Spinal cord (tissue), 10 donors: ENCODE measurements around the gene STON2. TPM values are rescaled to one million over a fixed set of nuclear protein-coding genes. Genes with fewer than 3 reads are reported as not detected.

Experiments used
- DNase-seq, 6 donors: peaks; one replicate each; pipeline versions ENCODE4 v3.0.0 to v3.0.0-alpha.2; 2013 to 2015; ENCODE audit warnings: low spot score in 6 of 6, low read depth in 4 of 6
- H3K27ac ChIP-seq: one replicate; pipeline ENCODE4 v1.5.1; 2013; ENCODE audit warnings: low read depth, low read length, control low read depth
- H3K27me3 ChIP-seq: one replicate; pipeline ENCODE4 v1.6.1; 2013; ENCODE audit warnings: low read length; ENCODE audit not compliant: control insufficient read depth, insufficient read depth
- H3K36me3 ChIP-seq: one replicate; pipeline ENCODE4 v1.6.1; 2013; ENCODE audit warnings: low read length; ENCODE audit not compliant: control insufficient read depth, insufficient read depth
- H3K4me1 ChIP-seq: one replicate; pipeline ENCODE4 v1.6.1; 2013; ENCODE audit warnings: low read length; ENCODE audit not compliant: control insufficient read depth, insufficient read depth
- H3K4me3 ChIP-seq: one replicate; pipeline ENCODE4 v1.5.1; 2013; ENCODE audit warnings: low read depth, low read length, control low read depth
- H3K9me3 ChIP-seq: one replicate; pipeline ENCODE4 v1.6.1; 2013; ENCODE audit warnings: low read length; ENCODE audit not compliant: control insufficient read depth, insufficient read depth
- whole genome bisulfite sequencing: methylation state at CpG from one replicate; pipeline ENCODE4 v1.1.5; 2013; ENCODE audit warnings: missing lambda C conversion rate; ENCODE audit not compliant: insufficient coverage; 5-methylcytosine and 5-hydroxymethylcytosine counted together
- polyA plus RNA-seq, 2 donors: library from polyadenylated mRNA; unstranded; fragments of 120-200 nt; gene quantifications; one replicate each; pipeline ENCODE4 v1.2.1, GENCODE V29; 2013; ENCODE audit not compliant: insufficient read length in 2 of 2
- total RNA-seq, 2 donors: library from RNA; depleted of rRNA in 1 of 2; stranded (reverse); fragments of 120-200 nt in 1 of 2; fragments of >200 nt in 1 of 2; gene quantifications; one replicate each; pipeline versions ENCODE4 v1.2.3 to v1.2.4, GENCODE V29; 2013 to 2014
- donor health status: healthy.

The STON2 gene
- total and polyA plus RNA-seq, 4 donors, result 21.8 to 81.9 (median 50.2) TPM

DNA sequence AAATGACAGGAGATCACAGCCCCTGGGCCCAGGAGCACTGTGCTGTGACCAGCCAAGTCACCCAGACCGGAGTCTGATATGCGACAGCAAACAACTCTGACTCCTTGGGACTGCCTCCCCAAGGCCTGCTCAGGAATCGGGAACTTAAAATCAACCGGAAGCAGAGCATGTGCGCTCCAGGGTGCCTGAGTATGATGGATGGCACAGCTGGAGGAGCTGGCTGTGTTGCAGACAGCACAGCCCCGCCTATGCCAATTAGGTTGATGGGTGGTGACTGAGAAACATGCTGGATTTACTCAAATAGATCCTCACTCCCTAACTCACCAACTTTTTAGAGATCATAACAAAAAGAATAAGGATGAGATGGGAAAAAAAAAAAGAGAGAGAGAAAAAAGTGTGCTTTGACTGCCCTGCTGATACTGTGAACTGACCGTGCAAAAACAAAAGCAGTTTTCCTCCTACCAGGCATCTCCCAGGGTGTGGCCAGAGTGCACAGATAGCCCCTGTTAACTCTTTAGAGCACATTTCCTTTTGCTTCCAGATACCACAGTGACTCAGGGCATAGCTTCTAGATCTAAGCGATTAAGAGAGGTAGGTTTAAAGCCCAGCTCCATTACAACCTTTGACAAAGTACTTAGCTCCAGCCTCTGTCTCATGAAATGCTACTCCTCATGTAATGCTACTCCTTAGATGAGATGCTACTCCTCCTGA lies 27.4 kb upstream of the STON2 start:
- no peak for DNase-seq
- Histone ChIP-seq H3K9me3 (no peaks in the 10 kb centered on the region), H3K4me1 (peaks cover 12% of the 10 kb centered on the region), H3K27me3 (no peaks in the 10 kb centered on the region), H3K27ac (no peak overlapping the region), H3K36me3 (peaks cover 3% of the 10 kb centered on the region), H3K4me3 (no peak overlapping the region)
- WGBS, result 34% methylated on average over 5 of the region's 8 CpGs

DNA sequence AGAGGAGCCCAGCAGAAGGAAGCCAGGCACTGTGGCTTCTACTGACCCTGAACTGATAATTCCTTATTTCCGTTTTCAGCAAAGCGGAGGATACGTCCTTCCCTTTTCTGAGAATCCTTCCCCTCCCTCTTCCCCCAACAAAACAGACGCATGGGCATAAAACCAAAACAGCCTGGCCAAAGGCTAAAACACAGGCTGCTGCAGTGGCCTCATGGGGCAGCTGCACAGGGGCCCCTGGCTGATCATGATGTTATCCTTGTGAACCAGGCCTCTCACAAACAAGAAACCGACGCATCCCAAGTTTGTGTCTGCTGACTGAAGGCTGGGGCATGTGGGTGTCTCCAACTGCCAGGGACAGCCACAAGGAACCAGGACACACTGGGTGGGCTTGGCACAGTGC lies 23.4 kb upstream of the STON2 start:
- peaks cover 4% of the 10 kb centered on the region for H3K4me1 ChIP-seq
- no peak for DNase-seq
- WGBS, result 53% methylated on average over 6 of the region's 6 CpGs
- H3K27me3 ChIP-seq, result no peaks in the 10 kb centered on the region
- H3K9me3 ChIP-seq, result no peaks in the 10 kb centered on the region
- no peak overlapping the region for H3K27ac ChIP-seq
- peaks cover 3% of the 10 kb centered on the region for H3K36me3 ChIP-seq
- H3K4me3 ChIP-seq, result no peak overlapping the region

DNA sequence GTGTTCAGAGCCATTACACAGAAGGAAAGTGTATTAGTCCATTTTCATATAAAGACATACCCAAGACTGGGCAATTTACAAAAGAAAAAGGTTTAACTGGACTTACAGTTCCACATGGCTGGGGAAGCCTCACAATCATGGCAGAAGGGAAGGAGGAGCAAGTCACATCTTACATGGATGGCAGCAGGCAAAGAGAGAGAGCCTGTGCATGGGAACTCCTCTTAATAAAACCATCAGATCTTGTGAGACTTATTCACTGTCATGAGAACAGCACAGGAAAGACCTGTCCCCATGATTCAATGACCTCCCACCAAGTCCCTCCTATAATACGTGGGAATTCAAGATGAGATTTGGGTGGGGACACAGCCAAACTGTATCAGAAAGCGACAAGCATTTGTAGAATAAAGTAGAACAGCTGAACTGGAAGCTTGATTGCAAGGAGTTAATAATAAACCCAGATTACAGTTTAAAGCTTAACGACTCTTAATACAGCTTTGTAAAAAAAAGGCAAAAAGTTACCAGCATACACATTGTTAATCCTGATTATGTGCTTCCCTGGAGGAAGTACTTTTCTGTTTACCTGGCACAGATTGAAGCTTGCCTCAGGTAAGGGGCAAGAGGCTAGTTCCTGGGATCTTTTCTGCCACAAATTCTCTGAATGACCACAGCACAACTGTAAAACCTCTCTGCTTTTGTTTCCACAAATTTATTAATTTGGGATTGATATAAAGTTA lies 18.1 kb upstream of the STON2 start:
- no peaks in the 10 kb centered on the region for H3K27me3 ChIP-seq
- WGBS, result 100% methylated on average over 1 of the region's 3 CpGs
- no peak for DNase-seq
- H3K9me3 ChIP-seq, result no peaks in the 10 kb centered on the region
- H3K4me1 ChIP-seq, result no peaks in the 10 kb centered on the region
- H3K27ac ChIP-seq, result no peak overlapping the region
- no peak overlapping the region for H3K4me3 ChIP-seq
- H3K36me3 ChIP-seq, result peaks cover 2% of the 10 kb centered on the region

DNA sequence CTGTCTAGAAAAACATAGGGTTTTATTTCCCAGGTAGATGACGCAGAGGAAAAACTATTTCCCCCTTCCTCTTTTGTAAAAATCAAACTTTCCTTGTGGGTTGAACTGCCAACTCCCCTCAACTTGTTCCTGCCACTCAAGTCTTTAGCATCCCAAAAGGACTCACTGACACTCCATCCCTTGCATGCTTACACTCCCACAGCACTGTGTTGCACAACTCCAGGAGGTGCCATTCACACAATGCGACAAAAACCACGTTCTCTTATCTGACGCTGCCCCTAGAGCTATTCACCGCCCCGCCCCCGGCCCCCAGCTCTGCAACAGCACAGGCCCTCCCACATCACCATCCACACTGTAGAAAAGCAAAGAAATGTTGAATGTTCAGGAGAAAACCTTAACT lies 16.9 kb upstream of the STON2 start:
- Histone ChIP-seq H3K9me3 (no peaks in the 10 kb centered on the region), H3K4me3 (no peak overlapping the region), H3K27me3 (no peaks in the 10 kb centered on the region), H3K27ac (no peak overlapping the region), H3K4me1 (no peaks in the 10 kb centered on the region), H3K36me3 (peaks cover 2% of the 10 kb centered on the region)
- DNase-seq, result no peak
- 89% methylated on average over 1 of the region's 7 CpGs for WGBS

DNA sequence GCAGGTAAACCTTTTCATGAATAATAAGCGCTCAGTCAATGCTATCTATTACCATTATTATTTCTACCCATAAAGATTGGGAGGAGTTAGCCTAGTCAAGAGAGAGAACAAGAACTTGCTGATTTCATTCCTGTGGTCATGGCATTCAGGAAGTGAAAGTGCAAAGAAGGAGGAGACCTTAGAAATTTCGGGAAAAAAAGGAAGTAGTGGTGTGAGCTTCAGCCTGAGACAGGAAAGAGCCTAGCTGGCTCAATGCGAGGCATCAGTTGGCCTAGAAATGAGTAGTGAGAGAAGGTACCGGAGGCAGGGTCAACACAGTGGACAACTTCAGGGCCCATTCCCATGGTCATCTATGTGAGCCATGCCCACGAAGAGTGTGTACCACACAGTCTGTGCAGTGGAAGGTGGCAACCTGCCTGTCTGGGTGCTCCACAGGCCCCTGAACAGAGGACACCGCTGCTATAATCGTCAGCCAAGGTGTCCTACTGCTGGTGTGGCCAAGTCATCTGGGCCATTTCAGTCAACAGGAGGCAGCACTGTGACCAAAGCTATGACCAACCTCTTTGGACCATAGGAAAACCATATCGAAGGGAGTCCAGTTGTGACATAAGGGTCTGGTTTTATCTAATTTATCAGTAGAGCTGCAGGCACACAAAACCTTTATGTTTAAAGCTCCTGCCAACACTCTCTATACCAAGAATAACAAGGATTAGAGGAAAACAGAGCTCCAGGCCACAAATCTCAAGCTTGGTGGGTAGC lies 16.2 kb upstream of the STON2 start:
- no peak overlapping the region for H3K4me3 ChIP-seq
- DNase-seq, result no peak
- WGBS, result 90% methylated on average over 6 of the region's 8 CpGs
- H3K36me3 ChIP-seq, result peaks cover 2% of the 10 kb centered on the region
- no peaks in the 10 kb centered on the region for H3K9me3 ChIP-seq
- no peaks in the 10 kb centered on the region for H3K4me1 ChIP-seq
- H3K27me3 ChIP-seq, result no peaks in the 10 kb centered on the region
- H3K27ac ChIP-seq, result no peak overlapping the region

DNA sequence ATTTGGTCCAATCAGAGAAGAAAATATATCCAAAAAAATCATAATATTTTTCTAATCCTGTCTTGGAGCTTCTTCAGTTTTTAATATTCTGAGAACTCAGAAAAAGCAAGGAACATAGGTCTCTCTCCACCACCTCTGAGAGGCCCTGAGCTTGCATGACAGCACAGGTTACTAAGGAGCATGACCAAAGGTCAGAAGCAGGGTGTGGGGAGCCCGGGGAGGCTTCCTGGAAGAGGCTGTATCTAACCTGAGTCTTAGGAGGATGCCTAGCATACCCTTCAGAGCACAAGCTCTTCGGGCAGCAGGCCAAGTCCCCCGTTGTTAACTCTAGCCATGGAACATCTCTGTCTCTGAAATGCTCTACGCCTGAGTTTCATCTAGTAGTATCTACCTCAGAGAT lies 15.7 kb upstream of the STON2 start:
- no peaks in the 10 kb centered on the region for H3K9me3 ChIP-seq
- H3K4me1 ChIP-seq, result no peaks in the 10 kb centered on the region
- H3K36me3 ChIP-seq, result peaks cover 2% of the 10 kb centered on the region
- no peak overlapping the region for H3K27ac ChIP-seq
- no peak overlapping the region for H3K4me3 ChIP-seq
- H3K27me3 ChIP-seq, result no peaks in the 10 kb centered on the region
- WGBS, result 100% methylated on average over 2 of the region's 4 CpGs
- no peak for DNase-seq

DNA sequence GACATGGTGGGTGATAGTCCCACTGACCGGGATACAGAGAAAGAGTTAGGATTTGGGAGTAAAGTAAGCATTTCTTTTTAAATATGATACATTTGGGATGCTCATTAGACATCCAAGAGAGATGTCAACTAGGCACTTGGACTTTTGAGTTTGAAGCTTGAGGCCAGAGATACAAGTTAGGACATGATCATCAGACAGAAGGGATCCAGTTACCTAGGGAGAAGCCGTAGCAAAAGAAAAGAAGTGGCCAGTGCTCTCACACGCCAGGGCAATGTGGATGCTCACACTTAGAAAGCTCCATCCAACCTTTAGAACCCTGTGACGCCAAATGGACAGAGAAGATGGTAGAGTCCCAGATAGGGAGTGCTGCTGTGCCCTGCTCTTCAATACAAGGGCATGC lies 14.0 kb upstream of the STON2 start:
- 100% methylated on average over 2 of the region's 4 CpGs for WGBS
- no peak overlapping the region for H3K4me3 ChIP-seq
- peaks cover 2% of the 10 kb centered on the region for H3K36me3 ChIP-seq
- H3K27ac ChIP-seq, result no peak overlapping the region
- no peak for DNase-seq
- H3K4me1 ChIP-seq, result no peaks in the 10 kb centered on the region
- no peaks in the 10 kb centered on the region for H3K27me3 ChIP-seq
- no peaks in the 10 kb centered on the region for H3K9me3 ChIP-seq

DNA sequence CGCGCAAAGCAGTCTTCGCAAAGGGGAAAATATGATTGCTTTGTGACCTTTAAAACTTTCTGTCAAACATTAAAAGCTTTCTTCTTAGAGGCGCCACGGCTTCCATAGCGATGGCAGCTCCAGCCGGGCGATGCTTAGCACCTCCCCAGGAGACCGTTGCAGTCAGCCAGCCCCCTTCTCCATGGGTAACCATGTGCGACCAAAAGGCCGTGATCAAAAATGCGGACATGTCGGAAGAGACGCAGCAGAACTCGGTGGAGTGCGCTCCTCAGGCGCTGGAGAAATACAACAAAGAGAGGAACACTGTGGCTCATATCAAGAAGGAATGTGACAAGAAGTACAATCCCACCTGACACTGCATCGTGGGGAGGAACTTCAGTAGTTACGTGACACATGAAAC lies 12.7 kb upstream of the STON2 start:
- Histone ChIP-seq H3K27me3 (no peaks in the 10 kb centered on the region), H3K9me3 (no peaks in the 10 kb centered on the region), H3K4me3 (no peak overlapping the region), H3K27ac (no peak overlapping the region), H3K4me1 (no peaks in the 10 kb centered on the region), H3K36me3 (peaks cover 2% of the 10 kb centered on the region)
- DNase-seq, result no peak
- WGBS, result 83% methylated on average over 9 of the region's 19 CpGs

DNA sequence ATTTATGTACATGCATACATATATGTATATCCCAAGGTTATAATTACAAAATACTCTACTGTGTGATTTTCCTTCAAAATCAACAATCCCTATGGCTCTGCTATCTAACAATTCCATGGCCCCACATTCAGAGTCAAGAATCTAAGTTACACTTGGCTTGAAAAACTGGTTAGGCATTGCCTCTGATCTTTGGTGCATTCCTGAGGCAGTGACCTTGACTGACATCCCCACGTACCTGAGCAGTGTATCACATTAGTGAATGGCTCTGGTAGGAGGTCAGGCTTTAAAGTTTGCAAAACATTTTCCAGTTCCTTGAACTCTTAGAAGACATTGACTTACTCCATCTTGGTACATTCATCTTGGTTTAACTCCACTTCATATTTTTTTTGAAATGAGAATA lies 8.5 kb upstream of the STON2 start:
- H3K4me3 ChIP-seq, result no peak overlapping the region
- H3K9me3 ChIP-seq, result peaks cover 4% of the 10 kb centered on the region
- H3K27me3 ChIP-seq, result no peaks in the 10 kb centered on the region
- H3K27ac ChIP-seq, result no peak overlapping the region
- WGBS, result 100% methylated on average over 1 of the region's 1 CpG
- H3K4me1 ChIP-seq, result no peaks in the 10 kb centered on the region
- DNase-seq, result no peak
- H3K36me3 ChIP-seq, result no peaks in the 10 kb centered on the region
